ENCODE measurements around the gene LRIT1. TPM values are rescaled to one million over a fixed set of nuclear protein-coding genes. Genes with fewer than 3 reads are reported as not detected.

LRIT1 gene, protein sequence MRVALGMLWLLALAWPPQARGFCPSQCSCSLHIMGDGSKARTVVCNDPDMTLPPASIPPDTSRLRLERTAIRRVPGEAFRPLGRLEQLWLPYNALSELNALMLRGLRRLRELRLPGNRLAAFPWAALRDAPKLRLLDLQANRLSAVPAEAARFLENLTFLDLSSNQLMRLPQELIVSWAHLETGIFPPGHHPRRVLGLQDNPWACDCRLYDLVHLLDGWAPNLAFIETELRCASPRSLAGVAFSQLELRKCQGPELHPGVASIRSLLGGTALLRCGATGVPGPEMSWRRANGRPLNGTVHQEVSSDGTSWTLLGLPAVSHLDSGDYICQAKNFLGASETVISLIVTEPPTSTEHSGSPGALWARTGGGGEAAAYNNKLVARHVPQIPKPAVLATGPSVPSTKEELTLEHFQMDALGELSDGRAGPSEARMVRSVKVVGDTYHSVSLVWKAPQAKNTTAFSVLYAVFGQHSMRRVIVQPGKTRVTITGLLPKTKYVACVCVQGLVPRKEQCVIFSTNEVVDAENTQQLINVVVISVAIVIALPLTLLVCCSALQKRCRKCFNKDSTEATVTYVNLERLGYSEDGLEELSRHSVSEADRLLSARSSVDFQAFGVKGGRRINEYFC
- 0.01 TPM for polyA plus RNA-seq (2013, experiment 1 of 2)
- polyA plus RNA-seq (2013, experiment 2 of 2): not detected

DNA sequence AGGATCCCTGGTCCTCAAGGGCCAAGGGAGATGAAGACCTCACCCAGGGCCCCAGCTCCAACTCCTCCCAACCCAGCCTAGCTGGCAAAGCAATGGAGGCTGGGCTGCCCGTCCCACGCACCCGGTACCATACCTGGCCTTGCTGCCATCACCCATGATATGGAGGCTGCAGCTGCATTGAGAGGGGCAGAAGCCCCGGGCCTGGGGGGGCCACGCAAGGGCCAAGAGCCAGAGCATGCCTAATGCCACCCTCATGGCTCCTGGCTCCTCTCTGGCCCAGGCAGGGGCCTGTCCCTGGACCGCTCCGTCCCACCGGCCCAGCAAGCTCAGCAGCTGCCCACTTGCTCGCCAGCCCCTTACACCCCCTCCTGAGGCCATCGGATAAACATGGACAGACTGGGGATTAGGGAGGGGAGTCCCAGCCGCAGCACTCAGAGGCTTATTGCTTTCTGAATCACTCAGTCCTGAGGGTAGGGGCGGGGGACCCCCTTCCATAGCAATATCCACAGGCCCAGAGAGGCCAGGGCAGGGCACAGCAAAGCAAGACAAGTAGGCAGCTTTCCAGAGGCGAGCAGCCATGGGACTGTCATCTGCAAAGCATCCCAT is at the start of gene LRIT1:
Gene LRIT1, minus strand, starts transcription at position 362 of the 606 bp plus-strand sequence. Its CDS starts 107 bp downstream, at position 255.
- Histone ChIP-seq H3K27me3 (ENCODE audit: control insufficient read depth in 3 of 3, insufficient read depth in 3 of 3, low read depth in 1 of 3, low read length in 3 of 3) (peaks cover 0 to 23% (median 3%) of the 10 kb centered on the region in 3 experiments), H3K9me3 (replicated peaks in 1 of 2; ENCODE audit: control insufficient read depth in 2 of 2, insufficient read depth in 1 of 2, low read depth in 1 of 2, low read length in 2 of 2) (no peaks in the 10 kb centered on the region), H2BK12ac (ENCODE audit: low read length) (peak within 1 kb of the TSS; percentile 64), H3K4me3 (ENCODE audit: low read length in 2 of 2) (no peak within 1 kb of the TSS), H2AFZ (ENCODE audit: low read length) (no peak within 1 kb of the TSS), H4K91ac (ENCODE audit: low read depth, low read length, poor library complexity) (no peak within 1 kb of the TSS), H3K36me3 (replicated peaks in 1 of 2; ENCODE audit: control insufficient read depth in 2 of 2, insufficient read depth in 2 of 2, low read length in 2 of 2) (no peaks in the 10 kb centered on the region), H3K79me1 (ENCODE audit: low read depth, low read length) (no peaks in the 10 kb centered on the region), H4K8ac (ENCODE audit: low read depth, low read length) (no peak within 1 kb of the TSS), H3K4me2 (ENCODE audit: insufficient read depth, low read length, poor library complexity, severe bottlenecking) (no peak within 1 kb of the TSS), H3K14ac (ENCODE audit: low read length) (no peak within 1 kb of the TSS), H2BK5ac (ENCODE audit: low read length) (peak within 1 kb of the TSS; percentile 30), H2BK15ac (ENCODE audit: low read length) (peak within 1 kb of the TSS; percentile 53), H3K23ac (ENCODE audit: low read depth, low read length, poor library complexity) (no peak within 1 kb of the TSS), H3K9ac (ENCODE audit: low read depth, low read length, poor library complexity) (no peak within 1 kb of the TSS), H2AK5ac (ENCODE audit: low read depth, low read length) (peak within 1 kb of the TSS; percentile 68), H2BK120ac (ENCODE audit: low read depth, low read length) (peak within 1 kb of the TSS; percentile 73), H3K27ac (replicated peaks; ENCODE audit: low read length) (no peak within 1 kb of the TSS), H3K4ac (ENCODE audit: low read length) (no peak within 1 kb of the TSS), H3K18ac (ENCODE audit: low read length) (peak within 1 kb of the TSS; percentile 88), H3K4me1 (ENCODE audit: control insufficient read depth in 2 of 2, insufficient read depth in 1 of 2, low read depth in 1 of 2, low read length in 2 of 2) (peaks cover 3 to 29% of the 10 kb centered on the region in 2 donors)
- no CpG with 5 or more reads among the region's 13 CpGs for WGBS, 2 donors (ENCODE audit: extremely low coverage in 2 of 2, insufficient read length in 2 of 2, insufficient replicate concordance in 1 of 2)
- DNase-seq (ENCODE audit: low spot score): no peak

DNA sequence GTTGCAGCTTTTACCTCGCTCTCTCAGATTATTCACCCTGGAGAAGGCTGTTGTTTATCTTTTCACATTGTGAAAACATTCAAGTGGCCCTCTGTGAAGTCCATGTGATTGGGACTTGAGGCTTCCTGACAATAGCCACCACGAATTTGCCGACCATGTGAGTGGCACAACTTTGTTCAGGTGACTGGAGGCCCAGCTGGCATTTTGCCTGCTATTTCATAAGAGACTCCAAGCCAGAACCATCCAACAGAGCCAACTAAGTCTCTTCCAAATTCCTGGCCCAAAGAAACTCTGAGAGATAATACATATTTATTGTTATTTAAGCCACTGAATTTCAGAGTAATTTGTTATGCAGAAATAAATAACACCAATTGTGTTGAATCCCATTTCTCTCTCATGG is 48.9 kb upstream of the LRIT1 start:
- H3K14ac ChIP-seq (ENCODE audit: low read length): no peak overlapping the region
- H3K4me3 ChIP-seq (ENCODE audit: low read length in 2 of 2): no peak overlapping the region
- H3K4ac ChIP-seq (ENCODE audit: low read length): no peak overlapping the region
- no peak overlapping the region for H4K91ac ChIP-seq (ENCODE audit: low read depth, low read length, poor library complexity)
- H2BK120ac ChIP-seq (ENCODE audit: low read depth, low read length): no peak overlapping the region
- no peak overlapping the region for H3K4me2 ChIP-seq (ENCODE audit: insufficient read depth, low read length, poor library complexity, severe bottlenecking)
- H3K4me1 ChIP-seq (ENCODE audit: control insufficient read depth in 2 of 2, insufficient read depth in 1 of 2, low read depth in 1 of 2, low read length in 2 of 2): no peaks in the 10 kb centered on the region
- no peak overlapping the region for H2AFZ ChIP-seq (ENCODE audit: low read length)
- H4K8ac ChIP-seq (ENCODE audit: low read depth, low read length): no peak overlapping the region
- H3K36me3 ChIP-seq (replicated peaks in 1 of 2; ENCODE audit: control insufficient read depth in 2 of 2, insufficient read depth in 2 of 2, low read length in 2 of 2): no peaks in the 10 kb centered on the region
- no peak overlapping the region for H3K27ac ChIP-seq (replicated peaks; ENCODE audit: low read length)
- H3K18ac ChIP-seq (ENCODE audit: low read length): no peak overlapping the region
- no peaks in the 10 kb centered on the region for H3K9me3 ChIP-seq (replicated peaks in 1 of 2; ENCODE audit: control insufficient read depth in 2 of 2, insufficient read depth in 1 of 2, low read depth in 1 of 2, low read length in 2 of 2)
- no peak for DNase-seq (ENCODE audit: low spot score)
- no peak overlapping the region for H3K23ac ChIP-seq (ENCODE audit: low read depth, low read length, poor library complexity)
- WGBS, 2 donors (ENCODE audit: extremely low coverage in 2 of 2, insufficient read length in 2 of 2, insufficient replicate concordance in 1 of 2): no CpG with 5 or more reads among the region's 3 CpGs
- no peak overlapping the region for H2AK5ac ChIP-seq (ENCODE audit: low read depth, low read length)
- H2BK15ac ChIP-seq (ENCODE audit: low read length): no peak overlapping the region
- H3K9ac ChIP-seq (ENCODE audit: low read depth, low read length, poor library complexity): no peak overlapping the region
- no peak overlapping the region for H2BK5ac ChIP-seq (ENCODE audit: low read length)
- no peak overlapping the region for H2BK12ac ChIP-seq (ENCODE audit: low read length)
- H3K27me3 ChIP-seq (ENCODE audit: control insufficient read depth in 3 of 3, insufficient read depth in 3 of 3, low read depth in 1 of 3, low read length in 3 of 3): no peaks in the 10 kb centered on the region
- no peaks in the 10 kb centered on the region for H3K79me1 ChIP-seq (ENCODE audit: low read depth, low read length)

DNA sequence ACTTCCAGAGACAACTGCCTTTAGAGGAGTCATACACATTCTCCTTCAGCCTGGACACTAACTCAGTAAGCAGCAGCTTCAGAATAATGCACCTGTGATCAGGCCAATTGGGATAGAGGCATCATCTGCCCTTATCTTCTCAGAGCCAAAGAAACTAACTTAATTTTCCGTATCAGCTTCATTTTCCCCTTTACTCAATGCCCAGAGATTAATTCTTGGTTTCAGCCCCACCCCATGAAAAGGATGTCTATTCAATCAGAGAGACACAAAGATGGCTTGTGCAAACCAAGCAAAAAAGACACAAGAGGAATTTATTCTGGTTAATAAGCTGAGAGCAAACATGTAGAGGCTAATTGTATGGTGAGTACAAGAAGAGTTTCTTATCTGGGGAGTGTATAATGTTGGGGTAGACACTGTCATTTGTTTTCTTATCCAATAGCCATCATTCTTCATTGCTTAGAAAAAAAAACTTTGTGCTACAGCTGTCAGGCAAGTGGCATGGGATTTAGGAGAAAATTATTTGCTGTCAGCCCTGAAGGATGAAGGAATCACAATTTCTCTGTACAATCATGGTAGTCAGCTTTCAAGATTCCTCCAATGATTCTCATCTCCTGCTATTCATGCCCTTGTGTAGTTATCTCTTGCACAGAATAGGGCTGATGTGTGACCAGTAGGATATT is 48.3 kb upstream of the LRIT1 start:
- Histone ChIP-seq H3K14ac (ENCODE audit: low read length) (no peak overlapping the region), H3K4ac (ENCODE audit: low read length) (no peak overlapping the region), H3K27me3 (ENCODE audit: control insufficient read depth in 3 of 3, insufficient read depth in 3 of 3, low read depth in 1 of 3, low read length in 3 of 3) (no peaks in the 10 kb centered on the region), H3K9me3 (replicated peaks in 1 of 2; ENCODE audit: control insufficient read depth in 2 of 2, insufficient read depth in 1 of 2, low read depth in 1 of 2, low read length in 2 of 2) (no peaks in the 10 kb centered on the region), H4K8ac (ENCODE audit: low read depth, low read length) (no peak overlapping the region), H4K91ac (ENCODE audit: low read depth, low read length, poor library complexity) (no peak overlapping the region), H3K27ac (replicated peaks; ENCODE audit: low read length) (no peak overlapping the region), H3K23ac (ENCODE audit: low read depth, low read length, poor library complexity) (no peak overlapping the region), H2BK12ac (ENCODE audit: low read length) (no peak overlapping the region), H3K4me3 (ENCODE audit: low read length in 2 of 2) (no peak overlapping the region), H2BK5ac (ENCODE audit: low read length) (no peak overlapping the region), H3K4me2 (ENCODE audit: insufficient read depth, low read length, poor library complexity, severe bottlenecking) (no peak overlapping the region), H3K18ac (ENCODE audit: low read length) (no peak overlapping the region), H2BK15ac (ENCODE audit: low read length) (no peak overlapping the region), H3K4me1 (ENCODE audit: control insufficient read depth in 2 of 2, insufficient read depth in 1 of 2, low read depth in 1 of 2, low read length in 2 of 2) (no peaks in the 10 kb centered on the region), H2AFZ (ENCODE audit: low read length) (no peak overlapping the region), H2AK5ac (ENCODE audit: low read depth, low read length) (no peak overlapping the region), H3K9ac (ENCODE audit: low read depth, low read length, poor library complexity) (no peak overlapping the region), H3K79me1 (ENCODE audit: low read depth, low read length) (no peaks in the 10 kb centered on the region), H3K36me3 (replicated peaks in 1 of 2; ENCODE audit: control insufficient read depth in 2 of 2, insufficient read depth in 2 of 2, low read length in 2 of 2) (no peaks in the 10 kb centered on the region), H2BK120ac (ENCODE audit: low read depth, low read length) (no peak overlapping the region)
- no peak for DNase-seq (ENCODE audit: low spot score)
- no CpG with 5 or more reads among the region's 1 CpG for WGBS, 2 donors (ENCODE audit: extremely low coverage in 2 of 2, insufficient read length in 2 of 2, insufficient replicate concordance in 1 of 2)

Data from neuronal stem cell (in vitro differentiated cells).